HS-5 (cell line): ENCODE data around the gene LAGE3.
"Not testable (repeated sequence)": the region's sequence is repeated elsewhere in the genome, so short reads cannot be mapped to it uniquely, and the experiment has no call there.

ENCODE experiments used
- DNase-seq: peaks from one replicate; pipeline ENCODE4 v3.0.0-alpha.2; 2012; ENCODE audit warnings: low read depth

Gene LAGE3

GRCh38 chrX:154501423-154501822, 22.3 kb upstream of the LAGE3 start:
- not testable (repeated sequence) for DNase-seq

GRCh38 chrX:154496591-154497137, 17.6 kb upstream of the LAGE3 start:
- not testable (repeated sequence) for DNase-seq

GRCh38 chrX:154495472-154495922, 16.4 kb upstream of the LAGE3 start:
- no peak for DNase-seq

- no peak for DNase-seq
These were observed 15.6 kb upstream of the LAGE3 start for GRCh38 chrX:154494715-154495114.

GRCh38 chrX:154490414-154491083, 11.5 kb upstream of the LAGE3 start, which contains the start of gene SLC10A3:
SLC10A3 (minus strand) TSS chrX:154490629; CDS start chrX:154488940, 1,689 bp downstream.
- DNase-seq, result peak; percentile 65

GRCh38 chrX:154490021-154490413, 10.9 kb upstream of the LAGE3 start:
- no peak for DNase-seq

GRCh38 chrX:154489182-154489581, 10.1 kb upstream of the LAGE3 start:
- no peak for DNase-seq

- no peak for DNase-seq
These were observed 9.4 kb upstream of the LAGE3 start for GRCh38 chrX:154488336-154489075.

- DNase-seq, result no peak
These were observed 8.6 kb upstream of the LAGE3 start for GRCh38 chrX:154487518-154488290.

- DNase-seq, result no peak
These were observed 7.5 kb upstream of the LAGE3 start, which contains the start of gene UBL4A for GRCh38 chrX:154486396-154487207. UBL4A (minus strand) TSS chrX:154486615; CDS start chrX:154486584, 31 bp downstream.

- no peak for DNase-seq
These were observed 6.9 kb upstream of the LAGE3 start for GRCh38 chrX:154486052-154486395.

- no peak for DNase-seq
These were observed 6.3 kb upstream of the LAGE3 start for GRCh38 chrX:154485150-154486051.

GRCh38 chrX:154484255-154485149, 5.4 kb upstream of the LAGE3 start:
- DNase-seq, result no peak

- DNase-seq, result no peak
These were observed 4.2 kb upstream of the LAGE3 start for GRCh38 chrX:154483325-154483724.

- DNase-seq, result no peak
These were observed 3.7 kb upstream of the LAGE3 start for GRCh38 chrX:154482786-154483185.

- DNase-seq, result no peak
These were observed 3.0 kb upstream of the LAGE3 start for GRCh38 chrX:154481911-154482601.

GRCh38 chrX:154481195-154481594, 2.1 kb upstream of the LAGE3 start:
- no peak for DNase-seq

GRCh38 chrX:154477891-154478477, 1.1 kb downstream of the LAGE3 start:
- no peak for DNase-seq
